IMR-90 (cell line): ENCODE data around the gene WDR76. TPM values are rescaled to one million over a fixed set of nuclear protein-coding genes. Genes with fewer than 3 reads are reported as not detected.

Experiments used
- ATAC-seq: fragments of 200-7000 bp; cut with Tn5 transposase; 2 replicates; pipeline ENCODE4 v1.9.1; 2020; ENCODE audit warnings: low read depth, mild to moderate bottlenecking, moderate library complexity
- BruUV-seq: library from RNA; stranded (reverse); fragments of 400-500 nt; replicated peaks from 2 replicates; lab custom pipeline; 2021; lab: Mats Ljungman, UMichigan
- CTCF ChIA-PET: fragments of 300-600 bp; formaldehyde crosslinking; extraction: SDS; loops from one replicate; lab custom pipeline; 2021; ENCODE audit warnings: antibody characterized with exemption; lab: Yijun Ruan, JAX
- POLR2A ChIA-PET: fragments of 300-600 bp; sonication (Branson Sonifier 250); formaldehyde crosslinking; loops from one replicate; lab custom pipeline; 2022; ENCODE audit warnings: antibody characterized with exemption; ENCODE audit not compliant: unreplicated experiment; lab: Charles Lee
- DNase-seq: peaks from one replicate; pipeline ENCODE4 v3.0.0; 2013
- H2AFZ ChIP-seq: replicated peaks from 2 replicates; pipeline ENCODE3; 2013; ENCODE audit warnings: low read length, mild to moderate bottlenecking; ENCODE audit not compliant: poor library complexity
- H2AK5ac ChIP-seq: 2 replicates; pipeline ENCODE4 v1.6.1; 2013; ENCODE audit warnings: low read depth, low read length, inconsistent platforms
- H2AK9ac ChIP-seq: replicated peaks from 2 replicates; pipeline ENCODE3; 2013; ENCODE audit warnings: mild to moderate bottlenecking, low read depth, low read length, moderate library complexity; ENCODE audit not compliant: poor library complexity
- H2BK120ac ChIP-seq: 2 replicates; pipeline ENCODE4 v1.6.1; 2013; ENCODE audit warnings: low read depth, low read length, inconsistent platforms
- H2BK15ac ChIP-seq: 3 replicates; pipeline ENCODE4 v1.6.1; 2013; ENCODE audit warnings: low read depth, low read length, inconsistent platforms
- H2BK20ac ChIP-seq: 2 replicates; pipeline ENCODE4 v1.6.1; 2013; ENCODE audit warnings: low read depth, mild to moderate bottlenecking, inconsistent platforms, low read length, moderate library complexity
- H2BK5ac ChIP-seq: 2 replicates; pipeline ENCODE4 v1.6.1; 2013; ENCODE audit warnings: mild to moderate bottlenecking, low read depth, low read length, inconsistent platforms; ENCODE audit not compliant: poor library complexity, severe bottlenecking
- H3K14ac ChIP-seq: replicated peaks from 2 replicates; pipeline ENCODE4 v1.6.1; 2013; ENCODE audit warnings: low read depth, low read length, inconsistent platforms
- H3K18ac ChIP-seq: 2 replicates; pipeline ENCODE4 v1.6.1; 2013; ENCODE audit warnings: low read depth, low read length, control low read depth
- H3K23ac ChIP-seq: 2 replicates; pipeline ENCODE4 v1.6.1; 2013; ENCODE audit warnings: low read depth, low read length, inconsistent platforms
- H3K27ac ChIP-seq: 2 replicates; pipeline ENCODE4 v1.5.1; 2013; ENCODE audit warnings: mild to moderate bottlenecking, control low read depth, low read length; ENCODE audit not compliant: insufficient read depth
- H3K27me3 ChIP-seq: 2 replicates; pipeline ENCODE4 v1.6.1; 2013; ENCODE audit warnings: low read length; ENCODE audit not compliant: control insufficient read depth, insufficient read depth
- H3K36me3 ChIP-seq: 2 replicates; pipeline ENCODE4 v1.6.1; 2013; ENCODE audit warnings: low read length, mixed read lengths; ENCODE audit not compliant: control insufficient read depth, insufficient read depth
- H3K4ac ChIP-seq: 2 replicates; pipeline ENCODE4 v1.6.1; 2013; ENCODE audit warnings: low read depth, low read length, inconsistent platforms
- H3K4me1 ChIP-seq: 2 replicates; pipeline ENCODE4 v1.6.1; 2013; ENCODE audit warnings: low read length, mixed read lengths; ENCODE audit not compliant: control insufficient read depth, insufficient read depth
- H3K4me2 ChIP-seq: 2 replicates; pipeline ENCODE4 v1.6.1; 2013; ENCODE audit warnings: low read depth, mild to moderate bottlenecking, control low read depth, low read length, moderate library complexity
- H3K4me3 ChIP-seq: 2 replicates; pipeline ENCODE4 v1.5.1; 2013; ENCODE audit warnings: low read depth, mild to moderate bottlenecking, control low read depth, low read length, moderate library complexity; ENCODE audit not compliant: insufficient read depth
- H3K56ac ChIP-seq: 2 replicates; pipeline ENCODE4 v1.6.1; 2013; ENCODE audit warnings: low read length, inconsistent platforms; ENCODE audit not compliant: insufficient read depth; ENCODE audit errors: extremely low read depth
- H3K79me1 ChIP-seq, 2 experiments: 2 replicates each; pipeline ENCODE4 v1.6.1; 2013; ENCODE audit warnings: low read length in 2 of 2, inconsistent platforms in 1 of 2, low read depth in 1 of 2
- H3K9ac ChIP-seq: 2 replicates; pipeline ENCODE4 v1.6.1; 2013; ENCODE audit warnings: low read depth, low read length, control low read depth
- H3K9me1 ChIP-seq: 2 replicates; pipeline ENCODE4 v1.6.1; 2013; ENCODE audit warnings: low read length, inconsistent platforms; ENCODE audit not compliant: insufficient read depth
- H3K9me3 ChIP-seq: 2 replicates; pipeline ENCODE4 v1.6.1; 2013; ENCODE audit warnings: low read length; ENCODE audit not compliant: control insufficient read depth, insufficient read depth
- H4K20me1 ChIP-seq: 2 replicates; pipeline ENCODE4 v1.6.1; 2013; ENCODE audit warnings: low read length, inconsistent platforms; ENCODE audit not compliant: insufficient read depth
- H4K5ac ChIP-seq: 2 replicates; pipeline ENCODE4 v1.6.1; 2013; ENCODE audit warnings: mild to moderate bottlenecking, low read depth, low read length, control low read depth
- H4K8ac ChIP-seq, 2 experiments: 2 replicates each; pipeline ENCODE4 v1.6.1; 2013; ENCODE audit warnings: low read depth in 2 of 2, low read length in 2 of 2, control low read depth in 1 of 2, inconsistent platforms in 1 of 2
- H4K91ac ChIP-seq: 2 replicates; pipeline ENCODE4 v1.6.1; 2013; ENCODE audit warnings: low read depth, low read length, inconsistent platforms; ENCODE audit not compliant: insufficient read depth
- RAD21 ChIP-seq: IDR thresholded peaks from 2 replicates; pipeline ENCODE4 v1.6.1; 2012; ENCODE audit warnings: low read length, improper control_type of control experiment
- WGBS, 2 experiments: methylation state at CpG; one replicate each; pipeline versions ENCODE4 v1.1.5 to v1.1.7; 2013; ENCODE audit warnings: missing lambda C conversion rate in 2 of 2; ENCODE audit not compliant: insufficient read length in 1 of 2; ENCODE audit errors: extremely low coverage in 2 of 2; 5-methylcytosine and 5-hydroxymethylcytosine counted together
- dilution Hi-C: fragments of 300-500 bp; cut with HindIII; formaldehyde crosslinking; loops from one replicate; pipeline ENCODE4 v1.14.3; 2018; ENCODE audit warnings: low sequenced_read_pairs; ENCODE audit not compliant: unreplicated experiment
- in situ Hi-C: fragments of 300-500 bp; cut with MboI; formaldehyde crosslinking; loops from 3 replicates; pipeline ENCODE4 v1.14.3; 2019; ENCODE audit warnings: low sequenced_read_pairs, inconsistent platforms, mixed read lengths
- intact Hi-C: fragments of 100-400 bp; cut with micrococcal nuclease; formaldehyde crosslinking; loops from 2 replicates; pipeline ENCODE4 v1.10.0; 2022
- polyA plus RNA-seq, 3 experiments: library from polyadenylated mRNA; depleted of rRNA; stranded (reverse); fragments of >200 nt; gene quantifications; 2 replicates each; pipeline ENCODE4 v1.2.3, GENCODE V29; 2012; ENCODE audit warnings: low replicate concordance in 1 of 3
- total RNA-seq: library from RNA; depleted of rRNA; stranded (reverse); fragments of >200 nt; gene quantifications from 2 replicates; pipeline ENCODE4 v1.2.3, GENCODE V29; 2012

Gene WDR76
- total and polyA plus RNA-seq, 2 of the 4 experiments (the other 2 are of a cell fraction) = 4.8 to 25.8 TPM

DNA sequence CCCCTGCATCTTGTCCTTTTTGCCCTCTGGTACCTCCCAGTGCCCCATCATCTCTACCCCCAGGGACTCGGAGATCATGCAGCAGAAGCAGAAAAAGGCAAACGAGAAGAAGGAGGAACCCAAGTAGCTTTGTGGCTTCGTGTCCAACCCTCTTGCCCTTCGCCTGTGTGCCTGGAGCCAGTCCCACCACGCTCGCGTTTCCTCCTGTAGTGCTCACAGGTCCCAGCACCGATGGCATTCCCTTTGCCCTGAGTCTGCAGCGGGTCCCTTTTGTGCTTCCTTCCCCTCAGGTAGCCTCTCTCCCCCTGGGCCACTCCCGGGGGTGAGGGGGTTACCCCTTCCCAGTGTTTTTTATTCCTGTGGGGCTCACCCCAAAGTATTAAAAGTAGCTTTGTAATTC, 33.2 kb upstream of the WDR76 start:
- Histone ChIP-seq H4K5ac (no peak overlapping the region; the same call in 1 of the 2 replicates), H2BK120ac (no peak overlapping the region), H2AK5ac (peak overlapping the region; percentile 97), H3K56ac (no peak overlapping the region; the same call in 1 of the 2 replicates), H4K20me1 (peaks cover 47% of the 10 kb centered on the region), H3K23ac (peak overlapping the region; percentile 97), H3K9me1 (peaks cover 33% of the 10 kb centered on the region), H3K4me2 (peak overlapping the region; percentile 82), H4K91ac (peak overlapping the region; percentile 98), H3K4me1 (peaks cover 21% of the 10 kb centered on the region), H2AFZ (no peak overlapping the region), H2BK15ac (no peak overlapping the region; the same call in 2 of the 3 replicates), H3K14ac (peak overlapping the region; percentile 99; the same call in 1 of the 2 replicates), H3K9ac (peak overlapping the region; percentile 97), H3K9me3 (no peaks in the 10 kb centered on the region), H4K8ac (peak overlapping the region; percentile 86 to 98; a peak in 2 of 4 replicates), H2AK9ac (peak overlapping the region; percentile 100), H3K18ac (no peak overlapping the region), H3K4me3 (peak overlapping the region; percentile 71), H3K79me1 (peaks cover 31 to 59% of the 10 kb centered on the region in 2 experiments), H3K36me3 (peaks cover 40% of the 10 kb centered on the region), H3K4ac (peak overlapping the region; percentile 99), H2BK20ac (no peak overlapping the region), H3K27me3 (no peaks in the 10 kb centered on the region), H2BK5ac (peak overlapping the region; percentile 82), H3K27ac (peak overlapping the region; percentile 95)
- POLR2A ChIA-PET = interaction anchor here (0.5 kb wide), 2 partner anchors 17 to 49 kb away, joined by 7 to 10 read pairs; partner anchors contain the start of gene ELL3
- in situ Hi-C loops = no loop called here
- no peak for TF ChIP-seq RAD21
- no TSS peak for BruUV-seq
- intact Hi-C loops = no loop called here
- dilution Hi-C loops = no loop called here
- 90% methylated on average over 5 of the region's 10 CpGs; no CpG with 5 or more reads in 1 of the 2 experiments for WGBS, 2 experiments
- DNase-seq (no peak), ATAC-seq (no peak)
- CTCF ChIA-PET = no interaction called here
